ENCODE measurements around the gene EHMT1. TPM values are rescaled to one million over a fixed set of nuclear protein-coding genes. Genes with fewer than 3 reads are reported as not detected.
A peak's percentile ranks its signal among the peaks of the same experiment; 100 is the strongest.

EHMT1 gene
- total RNA-seq, 1 donor from 2014 or later: 162 TPM

- Mint-ChIP-seq H3K27ac (ENCODE audit: unreplicated experiment) (peak overlapping the region; percentile 22), H3K36me3 (ENCODE audit: unreplicated experiment) (no peaks in the 10 kb centered on the region), H3K4me3 (ENCODE audit: unreplicated experiment) (peak overlapping the region; percentile 61), H3K4me1 (ENCODE audit: low read depth, unreplicated experiment) (peaks cover 13% of the 10 kb centered on the region), H3K9me3 (ENCODE audit: unreplicated experiment) (no peaks in the 10 kb centered on the region), H3K27me3 (ENCODE audit: unreplicated experiment) (peaks cover 12% of the 10 kb centered on the region)
- DNase-seq: no peak
- TF ChIP-seq, protein P1, sequence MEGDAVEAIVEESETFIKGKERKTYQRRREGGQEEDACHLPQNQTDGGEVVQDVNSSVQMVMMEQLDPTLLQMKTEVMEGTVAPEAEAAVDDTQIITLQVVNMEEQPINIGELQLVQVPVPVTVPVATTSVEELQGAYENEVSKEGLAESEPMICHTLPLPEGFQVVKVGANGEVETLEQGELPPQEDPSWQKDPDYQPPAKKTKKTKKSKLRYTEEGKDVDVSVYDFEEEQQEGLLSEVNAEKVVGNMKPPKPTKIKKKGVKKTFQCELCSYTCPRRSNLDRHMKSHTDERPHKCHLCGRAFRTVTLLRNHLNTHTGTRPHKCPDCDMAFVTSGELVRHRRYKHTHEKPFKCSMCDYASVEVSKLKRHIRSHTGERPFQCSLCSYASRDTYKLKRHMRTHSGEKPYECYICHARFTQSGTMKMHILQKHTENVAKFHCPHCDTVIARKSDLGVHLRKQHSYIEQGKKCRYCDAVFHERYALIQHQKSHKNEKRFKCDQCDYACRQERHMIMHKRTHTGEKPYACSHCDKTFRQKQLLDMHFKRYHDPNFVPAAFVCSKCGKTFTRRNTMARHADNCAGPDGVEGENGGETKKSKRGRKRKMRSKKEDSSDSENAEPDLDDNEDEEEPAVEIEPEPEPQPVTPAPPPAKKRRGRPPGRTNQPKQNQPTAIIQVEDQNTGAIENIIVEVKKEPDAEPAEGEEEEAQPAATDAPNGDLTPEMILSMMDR (IDR thresholded peaks at IDR 0.05; ENCODE audit: partially characterized antibody, unreplicated experiment): no peak
These were observed 14.3 kb upstream of the EHMT1 start for GRCh38 chr9:137604345-137605086.

- H3K27me3 Mint-ChIP-seq (ENCODE audit: unreplicated experiment): peaks cover 11% of the 10 kb centered on the region
- peak; percentile 90 for DNase-seq
- H3K27ac Mint-ChIP-seq (ENCODE audit: unreplicated experiment): no peak within 1 kb of the TSS
- H3K4me1 Mint-ChIP-seq (ENCODE audit: low read depth, unreplicated experiment): peaks cover 13% of the 10 kb centered on the region
- peak within 1 kb of the TSS; percentile 84 for H3K4me3 Mint-ChIP-seq (ENCODE audit: unreplicated experiment)
- H3K9me3 Mint-ChIP-seq (ENCODE audit: unreplicated experiment): no peaks in the 10 kb centered on the region
- H3K36me3 Mint-ChIP-seq (ENCODE audit: unreplicated experiment): no peaks in the 10 kb centered on the region
- TF ChIP-seq, protein P1 (IDR thresholded peaks at IDR 0.05; ENCODE audit: partially characterized antibody, unreplicated experiment): no peak
These were observed 13.4 kb upstream of the EHMT1 start, which contains the start of gene ARRDC1 for GRCh38 chr9:137605121-137606004. Gene ARRDC1 (plus strand): TSS chr9:137605686. CDS start chr9:137605718, 32 bp downstream.

DNA sequence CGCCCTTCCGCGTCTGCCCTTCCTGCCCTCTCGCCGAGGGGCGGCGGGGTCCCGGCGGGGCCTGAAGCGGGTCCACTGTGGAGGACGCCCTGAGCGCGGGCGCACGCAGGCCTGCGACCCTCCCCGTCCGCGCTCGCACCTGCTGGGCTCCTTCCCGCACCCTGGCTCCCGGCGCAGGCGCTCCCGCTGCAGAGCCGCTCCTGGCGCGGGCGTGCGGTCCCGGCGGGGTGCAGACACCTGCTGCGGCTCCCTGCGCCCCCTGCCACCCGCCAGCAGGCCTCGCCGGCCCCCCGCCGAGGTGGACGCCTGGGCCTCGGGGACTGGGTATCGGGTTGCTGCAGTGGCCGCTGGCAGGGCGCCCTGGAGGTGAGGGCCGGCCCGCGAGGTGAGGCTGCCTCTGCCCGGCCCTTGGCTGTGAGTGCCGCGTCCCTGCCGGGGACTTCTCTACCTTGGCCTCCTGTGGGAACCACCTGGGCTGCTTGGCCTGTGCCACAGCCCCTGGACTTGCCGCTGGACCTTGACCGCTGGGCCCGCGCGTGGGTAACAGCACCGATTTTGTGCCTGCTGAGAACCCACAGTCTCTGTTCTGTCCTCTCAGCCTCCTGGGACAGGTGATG is 12.7 kb upstream of the EHMT1 start:
- DNase-seq: peak; percentile 57
- peaks cover 10% of the 10 kb centered on the region for H3K27me3 Mint-ChIP-seq (ENCODE audit: unreplicated experiment)
- no peaks in the 10 kb centered on the region for H3K9me3 Mint-ChIP-seq (ENCODE audit: unreplicated experiment)
- peaks cover 13% of the 10 kb centered on the region for H3K4me1 Mint-ChIP-seq (ENCODE audit: low read depth, unreplicated experiment)
- no peak overlapping the region for H3K27ac Mint-ChIP-seq (ENCODE audit: unreplicated experiment)
- H3K36me3 Mint-ChIP-seq (ENCODE audit: unreplicated experiment): no peaks in the 10 kb centered on the region
- H3K4me3 Mint-ChIP-seq (ENCODE audit: unreplicated experiment): peak overlapping the region; percentile 84
- TF ChIP-seq, protein P1 (IDR thresholded peaks at IDR 0.05; ENCODE audit: partially characterized antibody, unreplicated experiment): no peak

DNA sequence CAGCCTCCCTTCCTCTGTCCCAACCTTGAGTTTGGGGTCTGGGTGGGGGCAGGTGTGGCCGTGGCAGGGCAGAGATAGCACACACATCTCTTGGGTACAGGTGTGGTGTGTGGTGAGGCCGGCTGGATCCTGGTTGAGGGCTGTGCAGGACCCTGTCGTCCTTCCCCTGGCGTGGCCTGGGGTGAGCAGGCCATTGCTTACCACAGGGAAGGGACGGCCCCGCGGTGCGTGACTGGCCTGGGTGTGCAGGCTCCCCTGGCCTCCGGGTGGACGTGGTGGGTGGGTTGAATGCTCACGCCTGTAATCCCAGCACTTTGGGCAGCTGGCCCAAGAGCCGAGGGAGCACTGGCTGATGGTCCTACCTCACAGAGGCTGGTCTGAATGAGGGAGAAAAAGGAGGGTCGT is 12.1 kb upstream of the EHMT1 start:
- H3K4me1 Mint-ChIP-seq (ENCODE audit: low read depth, unreplicated experiment): peaks cover 13% of the 10 kb centered on the region
- H3K27me3 Mint-ChIP-seq (ENCODE audit: unreplicated experiment): peaks cover 12% of the 10 kb centered on the region
- peak overlapping the region; percentile 62 for H3K27ac Mint-ChIP-seq (ENCODE audit: unreplicated experiment)
- H3K9me3 Mint-ChIP-seq (ENCODE audit: unreplicated experiment): peaks cover 2% of the 10 kb centered on the region
- no peaks in the 10 kb centered on the region for H3K36me3 Mint-ChIP-seq (ENCODE audit: unreplicated experiment)
- DNase-seq: no peak
- H3K4me3 Mint-ChIP-seq (ENCODE audit: unreplicated experiment): peak overlapping the region; percentile 84
- TF ChIP-seq, protein P1 (IDR thresholded peaks at IDR 0.05; ENCODE audit: partially characterized antibody, unreplicated experiment): no peak
